NOMO-1 treated with dmso at 0.1 percent for 144 hours (cell line): ENCODE results near the gene INPP4B.
A peak's percentile ranks its signal among the peaks of the same experiment; 100 is the strongest.
"Not testable (repeated sequence)": the region's sequence is repeated elsewhere in the genome, so short reads cannot be mapped to it uniquely, and the experiment has no call there.

ENCODE experiments used
- DNase-seq: peaks from one replicate; lab custom pipeline; 2025; ENCODE audit not compliant: unreplicated experiment; lab: John Stamatoyannopoulos, UW

Gene INPP4B

GRCh38 chr4:142549248-142549647 lies 296.9 kb downstream of the INPP4B start:
- no peak for DNase-seq

GRCh38 chr4:142548491-142548890 lies 297.6 kb downstream of the INPP4B start:
- DNase-seq: no peak

GRCh38 chr4:142547974-142548373 lies 298.1 kb downstream of the INPP4B start:
- DNase-seq: no peak

- no peak for DNase-seq
Measured at GRCh38 chr4:142544594-142544993, 301.5 kb downstream of the INPP4B start.

- no peak for DNase-seq
Measured at GRCh38 chr4:142544039-142544438, 302.1 kb downstream of the INPP4B start.

GRCh38 chr4:142540483-142540804 lies 305.7 kb downstream of the INPP4B start:
- DNase-seq: no peak

GRCh38 chr4:142539796-142540482 lies 306.2 kb downstream of the INPP4B start:
- no peak for DNase-seq

GRCh38 chr4:142535009-142535408 lies 311.1 kb downstream of the INPP4B start:
- DNase-seq: no peak

- DNase-seq: no peak
Measured at GRCh38 chr4:142532054-142532453, 314.0 kb downstream of the INPP4B start.

GRCh38 chr4:142530728-142531127 lies 315.4 kb downstream of the INPP4B start:
- DNase-seq: no peak

GRCh38 chr4:142528433-142528832 lies 317.7 kb downstream of the INPP4B start:
- no peak for DNase-seq

- no peak for DNase-seq
Measured at GRCh38 chr4:142523111-142523510, 323.0 kb downstream of the INPP4B start.

GRCh38 chr4:142519342-142519741 lies 326.8 kb downstream of the INPP4B start:
- DNase-seq: no peak

GRCh38 chr4:142516686-142517526 lies 329.2 kb downstream of the INPP4B start:
- DNase-seq: no peak

GRCh38 chr4:142512161-142512560 lies 333.9 kb downstream of the INPP4B start:
- no peak for DNase-seq

- no peak for DNase-seq
Measured at GRCh38 chr4:142509881-142510280, 336.2 kb downstream of the INPP4B start.

GRCh38 chr4:142509381-142509780 lies 336.7 kb downstream of the INPP4B start:
- DNase-seq: not testable (repeated sequence)

GRCh38 chr4:142500966-142501365 lies 345.1 kb downstream of the INPP4B start:
- peak; percentile 45 for DNase-seq

- DNase-seq: no peak
Measured at GRCh38 chr4:142497606-142498005, 348.5 kb downstream of the INPP4B start.

GRCh38 chr4:142493255-142494110 lies 352.6 kb downstream of the INPP4B start:
- no peak for DNase-seq

- peak; percentile 68 for DNase-seq
Measured at GRCh38 chr4:142485452-142485851, 360.6 kb downstream of the INPP4B start.

GRCh38 chr4:142480244-142480643 lies 365.9 kb downstream of the INPP4B start:
- no peak for DNase-seq
